HG03439 (cell line): ENCODE results near the gene MYO18B.

ENCODE experiments used
- ATAC-seq: cut with Tn5 transposase; IDR thresholded peaks from one replicate; pipeline ENCODE4 v1.9.1; 2021; ENCODE audit warnings: mild to moderate bottlenecking, moderate library complexity; ENCODE audit not compliant: unreplicated experiment

MYO18B gene

GRCh38 chr22:26072621-26073020 is 330.6 kb downstream of the MYO18B start:
- no peak for ATAC-seq

- no peak for ATAC-seq
Measured at GRCh38 chr22:26075251-26075650, 333.3 kb downstream of the MYO18B start.

GRCh38 chr22:26079009-26079408 is 337.0 kb downstream of the MYO18B start:
- ATAC-seq, result no peak
